ENCODE data around the gene PAQR5.

PAQR5 gene

GRCh38 chr15:69298697-69299441, at the start of gene PAQR5:
PAQR5 (plus strand) TSS chr15:69298912; CDS start chr15:69360081, 61,169 bp downstream.
- peak; percentile 37 to 80 for DNase-seq (ENCODE audit: low read depth in 1 of 2, low spot score in 1 of 2)
- in situ Hi-C loops (cut with HindIII; ENCODE audit: low pct_unique_long_range_greater_than_20kb, low sequenced_read_pairs), result no loop called here
- TF ChIP-seq JUND (IDR thresholded peaks at IDR 0.05; ENCODE audit: low read depth), result no peak

- in situ Hi-C loops (cut with HindIII; ENCODE audit: low pct_unique_long_range_greater_than_20kb, low sequenced_read_pairs), result no loop called here
- DNase-seq (ENCODE audit: low read depth in 1 of 2, low spot score in 1 of 2), result no peak
- TF ChIP-seq JUND (IDR thresholded peaks at IDR 0.05; ENCODE audit: low read depth), result no peak
Observed at GRCh38 chr15:69253156-69253555, 45.6 kb upstream of the PAQR5 start.

GRCh38 chr15:69265347-69265955, 33.3 kb upstream of the PAQR5 start:
- no peak for TF ChIP-seq JUND (IDR thresholded peaks at IDR 0.05; ENCODE audit: low read depth)
- DNase-seq (ENCODE audit: low read depth in 1 of 2, low spot score in 1 of 2), result peak; percentile 29 to 62
- in situ Hi-C loops (cut with HindIII; ENCODE audit: low pct_unique_long_range_greater_than_20kb, low sequenced_read_pairs), result no loop called here

GRCh38 chr15:69271217-69271616, 27.5 kb upstream of the PAQR5 start:
- TF ChIP-seq JUND (IDR thresholded peaks at IDR 0.05; ENCODE audit: low read depth), result no peak

GRCh38 chr15:69272139-69272538, 26.6 kb upstream of the PAQR5 start:
- TF ChIP-seq JUND (IDR thresholded peaks at IDR 0.05; ENCODE audit: low read depth), result no peak
- in situ Hi-C loops (cut with HindIII; ENCODE audit: low pct_unique_long_range_greater_than_20kb, low sequenced_read_pairs), result no loop called here

More at GRCh38 chr15:69271217-69271616, 27.5 kb upstream of the PAQR5 start:
- in situ Hi-C loops (cut with HindIII; ENCODE audit: low pct_unique_long_range_greater_than_20kb, low sequenced_read_pairs), result no loop called here
- no peak for DNase-seq (ENCODE audit: low read depth in 1 of 2, low spot score in 1 of 2)

GRCh38 chr15:69272891-69273290, 25.8 kb upstream of the PAQR5 start:
- no peak for DNase-seq (ENCODE audit: low read depth in 1 of 2, low spot score in 1 of 2)
- no peak for TF ChIP-seq JUND (IDR thresholded peaks at IDR 0.05; ENCODE audit: low read depth)
- in situ Hi-C loops (cut with HindIII; ENCODE audit: low pct_unique_long_range_greater_than_20kb, low sequenced_read_pairs), result no loop called here

More at GRCh38 chr15:69272139-69272538, 26.6 kb upstream of the PAQR5 start:
- no peak for DNase-seq (ENCODE audit: low read depth in 1 of 2, low spot score in 1 of 2)

GRCh38 chr15:69275074-69275670, 23.5 kb upstream of the PAQR5 start:
- in situ Hi-C loops (cut with HindIII; ENCODE audit: low pct_unique_long_range_greater_than_20kb, low sequenced_read_pairs), result no loop called here
- no peak for DNase-seq (ENCODE audit: low read depth in 1 of 2, low spot score in 1 of 2)
- no peak for TF ChIP-seq JUND (IDR thresholded peaks at IDR 0.05; ENCODE audit: low read depth)

- no peak for TF ChIP-seq JUND (IDR thresholded peaks at IDR 0.05; ENCODE audit: low read depth)
- no peak for DNase-seq (ENCODE audit: low read depth in 1 of 2, low spot score in 1 of 2)
- in situ Hi-C loops (cut with HindIII; ENCODE audit: low pct_unique_long_range_greater_than_20kb, low sequenced_read_pairs), result no loop called here
Observed at GRCh38 chr15:69275933-69276560, 22.7 kb upstream of the PAQR5 start.

GRCh38 chr15:69277316-69277715, 21.4 kb upstream of the PAQR5 start:
- DNase-seq (ENCODE audit: low read depth in 1 of 2, low spot score in 1 of 2), result no peak
- in situ Hi-C loops (cut with HindIII; ENCODE audit: low pct_unique_long_range_greater_than_20kb, low sequenced_read_pairs), result no loop called here
- TF ChIP-seq JUND (IDR thresholded peaks at IDR 0.05; ENCODE audit: low read depth), result no peak

GRCh38 chr15:69279636-69280035, 19.1 kb upstream of the PAQR5 start:
- DNase-seq (ENCODE audit: low read depth in 1 of 2, low spot score in 1 of 2), result no peak
- in situ Hi-C loops (cut with HindIII; ENCODE audit: low pct_unique_long_range_greater_than_20kb, low sequenced_read_pairs), result no loop called here
- no peak for TF ChIP-seq JUND (IDR thresholded peaks at IDR 0.05; ENCODE audit: low read depth)

- DNase-seq (ENCODE audit: low read depth in 1 of 2, low spot score in 1 of 2), result no peak
- in situ Hi-C loops (cut with HindIII; ENCODE audit: low pct_unique_long_range_greater_than_20kb, low sequenced_read_pairs), result no loop called here
Observed at GRCh38 chr15:69280783-69281182, 17.9 kb upstream of the PAQR5 start.

GRCh38 chr15:69282104-69282743, 16.5 kb upstream of the PAQR5 start:
- TF ChIP-seq JUND (IDR thresholded peaks at IDR 0.05; ENCODE audit: low read depth), result no peak
- in situ Hi-C loops (cut with HindIII; ENCODE audit: low pct_unique_long_range_greater_than_20kb, low sequenced_read_pairs), result no loop called here
- no peak for DNase-seq (ENCODE audit: low read depth in 1 of 2, low spot score in 1 of 2)

More at GRCh38 chr15:69280783-69281182, 17.9 kb upstream of the PAQR5 start:
- no peak for TF ChIP-seq JUND (IDR thresholded peaks at IDR 0.05; ENCODE audit: low read depth)

Data from T47D (cell line).